ENCODE results near the gene ZNF438. TPM values are rescaled to one million over a fixed set of nuclear protein-coding genes. Genes with fewer than 3 reads are reported as not detected.

Gene ZNF438
- total and polyA plus RNA-seq, 11 donors = 9.0 to 14.7 (median 13.2) TPM

- Histone ChIP-seq H3K27me3 (no peaks in the 10 kb centered on the region), H3K9me3 (no peaks in the 10 kb centered on the region), H3K36me3 (peaks cover 0 to 3% (median 0%) of the 10 kb centered on the region in 9 donors), H3K4me3 (no peak overlapping the region), H3K27ac (peak overlapping the region in 3 of 12 donors; percentile 1 to 32 (median 6)), H3K4me1 (peaks cover 0 to 50% (median 29%) of the 10 kb centered on the region in 12 donors)
- no peak for DNase-seq
- ATAC-seq = no peak
- TF ChIP-seq POLR2A (IDR thresholded peaks at IDR 0.05) = no peak
- no peak for TF ChIP-seq CTCF (IDR thresholded peaks at IDR 0.05)
- WGBS, 4 donors = 86 to 90% (median 90%) methylated on average over 5 of the region's 5 CpGs
- intact Hi-C loops (cut with DNase I) = loop anchor here in 4 of 10 donors (5.0 to 10.0 kb wide), 5 partner anchors 68 to 177 kb away; partner anchors contain the start of gene ZNF438 (in 1 of the 4)
Observed at GRCh38 chr10:30855131-30855530, 176.5 kb downstream of the ZNF438 start.

DNA sequence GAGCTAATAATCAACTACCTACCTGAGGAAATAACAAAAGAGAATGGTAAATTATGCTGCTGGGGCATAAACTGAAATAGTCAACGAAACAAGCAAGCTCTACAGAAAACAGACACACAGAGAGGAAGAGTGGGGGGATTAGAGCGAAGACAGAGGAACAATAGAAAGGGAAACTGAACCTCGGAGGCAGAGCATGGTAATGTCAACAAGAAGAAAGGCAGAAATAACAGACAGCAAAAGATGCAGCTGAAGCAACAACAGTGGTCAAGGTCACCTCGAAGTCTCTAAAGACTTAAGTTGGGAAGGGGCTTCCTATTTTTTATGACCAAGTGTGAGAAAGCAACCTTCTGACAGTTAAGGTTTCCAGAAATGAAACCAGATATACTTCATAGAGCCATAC, 177.0 kb downstream of the ZNF438 start:
- Histone ChIP-seq H3K27ac (peak overlapping the region in 1 of 12 donors; percentile 32), H3K27me3 (no peaks in the 10 kb centered on the region), H3K9me3 (no peaks in the 10 kb centered on the region), H3K36me3 (peaks cover 0 to 8% (median 4%) of the 10 kb centered on the region in 9 donors), H3K4me3 (no peak overlapping the region), H3K4me1 (peaks cover 0 to 49% (median 29%) of the 10 kb centered on the region in 12 donors)
- TF ChIP-seq CTCF (IDR thresholded peaks at IDR 0.05) = no peak
- DNase-seq = no peak
- intact Hi-C loops (cut with DNase I) = loop anchor here in 4 of 10 donors (5.0 to 10.0 kb wide), 5 partner anchors 67 to 178 kb away; partner anchors contain the start of gene ZNF438 (in 1 of the 4)
- WGBS, 4 donors = 49 to 69% (median 59%) methylated on average over 4 of the region's 4 CpGs
- ATAC-seq = no peak

GRCh38 chr10:30853066-30853465, 178.6 kb downstream of the ZNF438 start:
- no peak for TF ChIP-seq POLR2A (IDR thresholded peaks at IDR 0.05)
- TF ChIP-seq CTCF (IDR thresholded peaks at IDR 0.05) = no peak
- Histone ChIP-seq H3K27ac (no peak overlapping the region), H3K36me3 (peaks cover 0 to 22% (median 14%) of the 10 kb centered on the region in 9 donors), H3K9me3 (no peaks in the 10 kb centered on the region), H3K4me1 (peaks cover 0 to 33% (median 15%) of the 10 kb centered on the region in 12 donors), H3K27me3 (no peaks in the 10 kb centered on the region), H3K4me3 (no peak overlapping the region)
- ATAC-seq (no peak), DNase-seq (no peak)
- intact Hi-C loops (cut with DNase I) = loop anchor here in 1 of 10 donors (10.0 kb wide), 1 partner anchor 68 kb away; no protein-coding TSS in a partner anchor
- 94 to 98% (median 96%) methylated on average over 1 of the region's 1 CpG for WGBS, 4 donors

- ATAC-seq (no peak), DNase-seq (no peak)
- H3K4me1 ChIP-seq = peaks cover 0 to 10% (median 1%) of the 10 kb centered on the region in 12 donors
- TF ChIP-seq CTCF (IDR thresholded peaks at IDR 0.05) = no peak
- TF ChIP-seq POLR2A (IDR thresholded peaks at IDR 0.05) = no peak
- peaks cover 0 to 32% (median 20%) of the 10 kb centered on the region in 9 donors for H3K36me3 ChIP-seq
- WGBS, 4 donors = 86 to 94% (median 94%) methylated on average over 2 of the region's 2 CpGs
- H3K27ac ChIP-seq = no peak overlapping the region
- no peak overlapping the region for H3K4me3 ChIP-seq
- no peaks in the 10 kb centered on the region for H3K9me3 ChIP-seq
- no peaks in the 10 kb centered on the region for H3K27me3 ChIP-seq
- intact Hi-C loops (cut with DNase I) = loop anchor here in 1 of 10 donors (10.0 kb wide), 1 partner anchor 66 kb away; no protein-coding TSS in a partner anchor
Observed at GRCh38 chr10:30850776-30851175, 180.9 kb downstream of the ZNF438 start.
